ENCODE measurements around the gene PMIS2.

PMIS2 gene

GRCh38 chr19:35622750-35623149 lies 36.8 kb downstream of the PMIS2 start:
- ATAC-seq, result no peak
- TF ChIP-seq ZFP30 (CRISPR knock-in tag; IDR thresholded peaks at IDR 0.05) (no peak), ZNF8 (CRISPR knock-in tag; IDR thresholded peaks at IDR 0.05) (no peak), OSR1 (CRISPR knock-in tag; IDR thresholded peaks at IDR 0.05) (no peak), CREB5 (CRISPR knock-in tag; IDR thresholded peaks at IDR 0.05; ENCODE audit: low read depth) (no peak), BACH2 (CRISPR knock-in tag; IDR thresholded peaks at IDR 0.05; ENCODE audit: borderline replicate concordance) (no peak), CSRNP3 (CRISPR knock-in tag; IDR thresholded peaks at IDR 0.05) (no peak), ZC3H10 (CRISPR knock-in tag; IDR thresholded peaks at IDR 0.05) (no peak), ARNTL (CRISPR knock-in tag; IDR thresholded peaks at IDR 0.05; ENCODE audit: borderline replicate concordance, low read depth) (no peak), GLIS3 (CRISPR knock-in tag; IDR thresholded peaks at IDR 0.05) (no peak), RARB (CRISPR knock-in tag; IDR thresholded peaks at IDR 0.05) (no peak), TCF4 (CRISPR knock-in tag; IDR thresholded peaks at IDR 0.05; ENCODE audit: borderline replicate concordance) (no peak), ZNF565 (CRISPR knock-in tag; conservative IDR thresholded peaks at IDR 0.05; ENCODE audit: low read depth) (no peak), POU6F1 (CRISPR knock-in tag; IDR thresholded peaks at IDR 0.05; ENCODE audit: borderline replicate concordance, low read depth) (no peak), CSDC2 (CRISPR knock-in tag; IDR thresholded peaks at IDR 0.05) (no peak), SNAI2 (CRISPR knock-in tag; IDR thresholded peaks at IDR 0.05) (no peak), ISL1 (CRISPR knock-in tag; IDR thresholded peaks at IDR 0.05) (no peak), TOX (CRISPR knock-in tag; IDR thresholded peaks at IDR 0.05; ENCODE audit: borderline replicate concordance) (no peak), TSHZ2 (CRISPR knock-in tag; IDR thresholded peaks at IDR 0.05) (no peak)

- no peak for TF ChIP-seq RARB (CRISPR knock-in tag; IDR thresholded peaks at IDR 0.05)
- TF ChIP-seq ZNF8 (CRISPR knock-in tag; IDR thresholded peaks at IDR 0.05), result no peak
- TF ChIP-seq BACH2 (CRISPR knock-in tag; IDR thresholded peaks at IDR 0.05; ENCODE audit: borderline replicate concordance), result no peak
- no peak for TF ChIP-seq TOX (CRISPR knock-in tag; IDR thresholded peaks at IDR 0.05; ENCODE audit: borderline replicate concordance)
- TF ChIP-seq ESRRG (CRISPR knock-in tag; IDR thresholded peaks at IDR 0.05), result no peak
- TF ChIP-seq TSHZ2 (CRISPR knock-in tag; IDR thresholded peaks at IDR 0.05), result no peak
- no peak for TF ChIP-seq TCF4 (CRISPR knock-in tag; IDR thresholded peaks at IDR 0.05; ENCODE audit: borderline replicate concordance)
- no peak for TF ChIP-seq GLIS3 (CRISPR knock-in tag; IDR thresholded peaks at IDR 0.05)
- no peak for TF ChIP-seq OSR1 (CRISPR knock-in tag; IDR thresholded peaks at IDR 0.05)
- no peak for ATAC-seq
These were observed 37.5 kb downstream of the PMIS2 start for GRCh38 chr19:35623327-35624010.

GRCh38 chr19:35628264-35628564 lies 42.2 kb downstream of the PMIS2 start:
- TF ChIP-seq PATZ1 (CRISPR knock-in tag; IDR thresholded peaks at IDR 0.05; ENCODE audit: borderline replicate concordance) (no peak), ESRRG (CRISPR knock-in tag; IDR thresholded peaks at IDR 0.05) (no peak), POU6F1 (CRISPR knock-in tag; IDR thresholded peaks at IDR 0.05; ENCODE audit: borderline replicate concordance, low read depth) (no peak), OSR1 (CRISPR knock-in tag; IDR thresholded peaks at IDR 0.05) (no peak), TOX (CRISPR knock-in tag; IDR thresholded peaks at IDR 0.05; ENCODE audit: borderline replicate concordance) (no peak), ISL1 (CRISPR knock-in tag; IDR thresholded peaks at IDR 0.05) (no peak), ZNF8 (CRISPR knock-in tag; IDR thresholded peaks at IDR 0.05) (no peak), SNAI2 (CRISPR knock-in tag; IDR thresholded peaks at IDR 0.05) (no peak), ZFP30 (CRISPR knock-in tag; IDR thresholded peaks at IDR 0.05) (no peak)
- no peak for ATAC-seq

Measured in SK-N-SH treated with all-trans-retinoic acid at 6 μM for 48 hours (cell line).